ENCODE data around the gene KSR1. TPM values are rescaled to one million over a fixed set of nuclear protein-coding genes. Genes with fewer than 3 reads are reported as not detected.
"Not testable (repeated sequence)": the region's sequence is repeated elsewhere in the genome, so short reads cannot be mapped to it uniquely, and the experiment has no call there.

The KSR1 gene
- total RNA-seq, 2 donors from 2014 or later, result 36.7 to 46.7 TPM

- H3K27ac Mint-ChIP-seq, result peak overlapping the region; percentile 67
- ATAC-seq (no peak), DNase-seq (no peak)
- no peak overlapping the region for H3K4me3 Mint-ChIP-seq
- H3K36me3 Mint-ChIP-seq (ENCODE audit: low read depth), result peaks cover 2% of the 10 kb centered on the region
- H3K4me1 Mint-ChIP-seq, result peaks cover 13% of the 10 kb centered on the region
- H3K9me3 ChIP-seq (ENCODE audit: control insufficient read depth, low read length, poor library complexity, severe bottlenecking), result no peaks in the 10 kb centered on the region
- H3K27me3 Mint-ChIP-seq, result no peaks in the 10 kb centered on the region
Measured at GRCh38 chr17:27625856-27626255, 169.6 kb downstream of the KSR1 start.

- no peaks in the 10 kb centered on the region for H3K9me3 ChIP-seq (ENCODE audit: control insufficient read depth, low read length, poor library complexity, severe bottlenecking)
- DNase-seq (no peak), ATAC-seq (no peak)
- H3K27me3 Mint-ChIP-seq, result no peaks in the 10 kb centered on the region
- H3K4me1 Mint-ChIP-seq, result peaks cover 21% of the 10 kb centered on the region
- H3K36me3 Mint-ChIP-seq (ENCODE audit: low read depth), result no peaks in the 10 kb centered on the region
- no peak overlapping the region for H3K4me3 Mint-ChIP-seq
- no peak overlapping the region for H3K27ac Mint-ChIP-seq
Measured at GRCh38 chr17:27627514-27627913, 171.3 kb downstream of the KSR1 start.

DNA sequence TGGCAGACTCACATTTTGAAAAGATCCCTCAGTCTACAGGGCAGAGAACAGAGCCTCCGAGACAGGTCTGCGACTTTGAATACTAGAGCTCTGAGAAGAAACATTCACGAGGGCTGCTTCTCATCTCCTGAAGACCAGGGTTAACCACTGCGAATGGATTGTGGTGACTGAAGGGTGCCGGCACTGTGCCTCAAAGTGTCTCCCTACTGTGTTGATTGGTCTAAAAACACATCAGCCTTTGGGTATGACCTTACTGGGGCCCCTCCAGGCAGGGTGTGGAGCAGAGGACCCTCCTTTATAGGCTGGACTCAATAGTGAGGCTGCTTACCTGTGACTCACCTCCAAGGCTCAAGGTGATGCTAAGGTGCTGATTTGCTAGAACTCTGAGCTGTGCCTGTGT, 172.1 kb downstream of the KSR1 start:
- Mint-ChIP-seq H3K4me3 (no peak overlapping the region), H3K27me3 (no peaks in the 10 kb centered on the region), H3K4me1 (peaks cover 21% of the 10 kb centered on the region), H3K36me3 (ENCODE audit: low read depth) (no peaks in the 10 kb centered on the region), H3K27ac (no peak overlapping the region)
- H3K9me3 ChIP-seq (ENCODE audit: control insufficient read depth, low read length, poor library complexity, severe bottlenecking), result no peaks in the 10 kb centered on the region
- ATAC-seq (no peak), DNase-seq (no peak)

DNA sequence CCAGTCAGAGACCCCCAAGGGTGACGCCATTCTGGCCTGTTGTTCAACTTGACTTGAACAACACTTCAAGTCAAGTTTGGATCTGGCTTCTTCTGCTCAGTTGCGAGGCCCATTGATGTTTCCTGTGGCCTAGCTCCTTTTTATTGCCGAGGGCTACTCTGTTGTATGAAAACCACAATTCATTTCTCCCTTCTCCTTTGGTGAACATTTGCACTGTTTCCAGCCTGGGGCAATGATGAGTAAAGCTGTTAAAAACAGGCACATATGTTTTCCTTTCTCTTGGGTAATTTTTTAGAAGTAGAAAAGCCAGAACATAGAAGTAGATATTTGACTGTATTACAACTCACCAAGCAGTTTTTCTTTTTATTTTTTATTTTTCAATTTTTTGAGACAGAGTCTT, 173.0 kb downstream of the KSR1 start:
- not testable (repeated sequence) for DNase-seq, H3K27me3 Mint-ChIP-seq
- H3K4me1 Mint-ChIP-seq, result peaks cover 23% of the 10 kb centered on the region

DNA sequence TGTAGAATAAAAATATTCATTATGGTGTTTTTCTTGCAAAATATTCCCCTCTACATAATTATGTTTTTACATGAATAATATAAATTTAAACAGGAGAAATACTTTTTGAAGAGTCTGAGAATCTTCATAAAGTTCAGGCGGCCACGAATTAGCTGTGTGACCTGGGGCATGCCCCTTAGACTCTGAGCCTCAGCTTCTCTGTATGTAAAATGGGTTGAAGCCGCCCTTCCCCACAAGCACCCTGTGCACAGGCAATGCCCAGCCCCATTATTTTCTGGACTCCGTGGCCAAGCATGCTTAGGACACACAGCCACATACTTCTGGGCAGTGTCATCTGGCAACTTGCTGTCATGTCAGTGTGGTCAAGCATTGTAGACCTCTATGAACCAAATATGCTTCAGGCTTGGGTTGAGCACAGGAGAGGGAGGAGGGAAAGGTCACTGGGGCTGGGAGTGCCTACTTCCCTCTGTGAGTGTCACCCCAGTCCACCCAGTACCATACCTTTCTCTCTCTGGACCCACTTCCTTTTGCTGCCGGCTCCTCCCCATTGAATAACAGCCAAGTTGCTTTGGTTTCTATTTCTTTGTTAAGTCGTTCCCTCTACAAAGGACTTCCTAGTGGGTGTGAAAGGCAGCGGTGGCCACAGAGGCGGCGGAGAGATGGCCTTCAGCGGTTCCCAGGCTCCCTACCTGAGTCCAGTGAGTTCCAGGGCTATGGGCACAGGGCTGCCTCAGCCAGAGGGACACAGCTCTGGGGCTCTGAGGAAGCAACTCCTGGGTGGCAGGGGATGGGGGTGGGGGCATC, 174.6 kb downstream of the KSR1 start, which contains the start of gene LGALS9:
Gene LGALS9 (plus strand): TSS at position 582 of the 804 bp plus-strand sequence. CDS start 78 bp downstream, at position 660.
- H3K27ac Mint-ChIP-seq, result peak within 1 kb of the TSS; percentile 98
- DNase-seq (no peak), ATAC-seq (peak; percentile 80)
- H3K36me3 Mint-ChIP-seq (ENCODE audit: low read depth), result no peaks in the 10 kb centered on the region
- peaks cover 35% of the 10 kb centered on the region for H3K4me1 Mint-ChIP-seq
- H3K4me3 Mint-ChIP-seq, result peak within 1 kb of the TSS; percentile 95
- H3K9me3 ChIP-seq (ENCODE audit: control insufficient read depth, low read length, poor library complexity, severe bottlenecking), result no peaks in the 10 kb centered on the region
- no peaks in the 10 kb centered on the region for H3K27me3 Mint-ChIP-seq

More for the DNA sequence above, 173.0 kb downstream of the KSR1 start:
- not testable (repeated sequence) for H3K36me3 Mint-ChIP-seq (ENCODE audit: low read depth); H3K4me3 Mint-ChIP-seq; H3K9me3 ChIP-seq (ENCODE audit: control insufficient read depth, low read length, poor library complexity, severe bottlenecking); ATAC-seq; H3K27ac Mint-ChIP-seq

DNA sequence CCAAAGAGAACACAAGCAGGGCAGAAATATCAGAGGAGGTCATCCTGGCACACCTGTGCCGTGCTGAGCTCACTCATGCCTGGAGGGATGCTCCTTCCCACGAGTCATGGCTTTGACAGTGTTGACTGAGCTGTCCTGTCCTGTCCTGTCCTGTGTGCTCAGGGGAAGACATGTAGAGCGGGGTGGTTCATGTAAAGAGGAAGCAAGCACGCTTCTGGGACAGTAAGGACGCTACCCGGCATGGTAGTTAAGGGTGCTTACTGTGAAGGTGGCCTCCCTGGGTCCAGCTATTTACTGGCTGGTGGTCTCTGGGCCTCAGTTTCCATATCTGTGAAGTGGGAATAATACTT, 175.1 kb downstream of the KSR1 start:
- Mint-ChIP-seq H3K4me3 (peak overlapping the region; percentile 95), H3K4me1 (peaks cover 36% of the 10 kb centered on the region)

DNA sequence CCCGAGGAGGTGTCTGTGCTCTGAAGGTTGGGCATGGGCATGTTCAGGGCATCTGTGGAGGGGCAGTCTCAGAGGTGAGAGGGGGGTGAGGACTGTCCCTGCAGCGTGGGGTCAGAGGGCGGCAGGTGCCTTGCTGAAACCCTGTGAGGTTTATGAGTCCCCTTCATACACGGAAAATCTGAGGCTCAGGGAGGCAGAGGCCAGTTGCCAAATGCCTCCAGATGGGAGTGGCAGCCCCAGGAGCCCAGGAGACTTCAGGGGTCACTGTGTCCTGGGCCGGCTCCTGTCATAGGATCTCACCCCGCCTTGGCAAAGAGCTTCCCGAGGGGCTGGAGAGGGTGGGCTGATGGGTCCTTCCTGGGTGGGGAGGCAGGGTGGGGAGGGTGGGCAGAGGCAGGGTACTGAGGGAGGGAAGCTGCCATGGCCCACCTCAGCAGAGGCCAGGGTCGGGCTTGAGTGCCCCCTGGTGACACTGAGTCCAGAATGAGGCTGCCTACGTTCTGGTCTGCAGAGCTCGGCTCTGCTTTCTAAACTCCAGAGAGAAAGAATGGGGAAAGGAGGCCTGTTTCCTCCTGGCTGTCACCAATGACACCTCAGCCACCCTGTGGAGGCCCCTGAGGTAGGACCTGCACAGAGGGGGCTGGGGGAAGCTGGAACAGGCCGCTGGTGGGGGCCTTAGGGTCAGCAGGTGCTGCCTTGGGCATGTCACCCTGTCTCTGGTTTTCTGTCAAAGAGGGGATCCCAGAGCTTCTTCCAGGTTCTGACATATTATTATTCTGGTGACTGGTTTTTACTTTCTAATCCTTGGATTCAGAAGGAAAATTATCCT, 175.9 kb downstream of the KSR1 start:
- Mint-ChIP-seq H3K4me1 (peaks cover 36% of the 10 kb centered on the region), H3K4me3 (peak overlapping the region; percentile 95), H3K27me3 (no peaks in the 10 kb centered on the region), H3K36me3 (ENCODE audit: low read depth) (no peaks in the 10 kb centered on the region), H3K27ac (peak overlapping the region; percentile 98)
- ATAC-seq (no peak), DNase-seq (no peak)
- no peaks in the 10 kb centered on the region for H3K9me3 ChIP-seq (ENCODE audit: control insufficient read depth, low read length, poor library complexity, severe bottlenecking)

More for the DNA sequence above, 175.1 kb downstream of the KSR1 start:
- DNase-seq (no peak), ATAC-seq (peak; percentile 74)
- no peaks in the 10 kb centered on the region for H3K9me3 ChIP-seq (ENCODE audit: control insufficient read depth, low read length, poor library complexity, severe bottlenecking)
- no peaks in the 10 kb centered on the region for H3K36me3 Mint-ChIP-seq (ENCODE audit: low read depth)
- no peaks in the 10 kb centered on the region for H3K27me3 Mint-ChIP-seq
- H3K27ac Mint-ChIP-seq, result peak overlapping the region; percentile 98

GRCh38 chr17:27632766-27633165, 176.5 kb downstream of the KSR1 start:
- not testable (repeated sequence) for ATAC-seq; DNase-seq; H3K36me3 Mint-ChIP-seq (ENCODE audit: low read depth); H3K9me3 ChIP-seq (ENCODE audit: control insufficient read depth, low read length, poor library complexity, severe bottlenecking); H3K27me3 Mint-ChIP-seq
- Mint-ChIP-seq H3K4me3 (peak overlapping the region; percentile 9), H3K27ac (peak overlapping the region; percentile 98), H3K4me1 (peaks cover 36% of the 10 kb centered on the region)

DNA sequence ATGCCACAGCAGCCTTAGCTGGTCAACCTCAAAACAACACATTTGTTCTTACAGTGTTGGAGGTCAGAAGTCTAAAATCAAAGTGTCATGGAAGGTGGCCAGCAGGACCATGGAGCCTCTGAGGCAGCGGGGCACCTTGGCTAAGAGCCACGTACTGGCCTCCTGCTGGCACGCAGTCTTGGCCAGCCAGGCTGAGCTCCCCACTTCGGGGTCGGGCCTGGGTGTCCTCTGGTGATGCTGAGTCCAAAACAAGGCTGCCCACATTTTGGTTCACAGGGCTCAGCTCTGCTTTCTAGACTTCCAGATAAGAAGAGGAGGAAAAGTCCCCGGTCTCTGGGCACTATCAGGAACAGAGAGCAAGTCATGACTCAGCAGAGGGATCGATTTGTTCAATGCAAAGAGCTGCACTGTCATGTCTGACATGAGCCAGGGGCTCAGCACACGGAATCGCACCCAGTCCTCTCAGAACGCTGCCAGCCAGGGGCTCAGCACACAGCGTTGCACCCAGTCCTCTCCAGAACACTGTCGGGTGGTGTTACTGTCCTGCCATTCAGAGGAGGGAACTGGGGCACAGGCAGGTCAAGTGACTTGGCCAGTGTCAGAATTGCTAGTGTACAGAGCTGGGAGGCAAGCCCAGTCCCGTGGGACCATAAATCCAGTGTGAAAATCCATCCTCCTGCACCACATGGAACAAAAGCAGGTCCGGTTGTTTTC, 177.2 kb downstream of the KSR1 start:
- Mint-ChIP-seq H3K4me3 (no peak overlapping the region), H3K27me3 (no peaks in the 10 kb centered on the region), H3K4me1 (peaks cover 36% of the 10 kb centered on the region), H3K27ac (peak overlapping the region; percentile 98), H3K36me3 (ENCODE audit: low read depth) (no peaks in the 10 kb centered on the region)
- ATAC-seq (no peak), DNase-seq (no peak)
- H3K9me3 ChIP-seq (ENCODE audit: control insufficient read depth, low read length, poor library complexity, severe bottlenecking), result no peaks in the 10 kb centered on the region

DNA sequence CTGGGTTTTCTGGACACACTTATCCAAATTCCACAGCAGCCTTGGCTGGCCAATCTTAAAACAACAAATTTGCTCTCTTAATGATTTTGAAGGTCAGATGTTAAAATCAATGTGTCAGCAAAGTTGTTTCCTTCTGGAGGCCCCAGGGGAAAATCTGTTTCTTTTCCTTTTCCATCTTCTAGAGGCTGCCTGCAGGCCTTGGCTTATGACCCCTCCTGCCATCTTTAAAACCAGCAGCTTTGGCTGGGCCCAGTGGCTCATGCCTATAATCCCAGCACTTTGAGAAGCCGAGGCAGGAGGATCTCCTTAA, 177.7 kb downstream of the KSR1 start:
- DNase-seq, result no peak
- Mint-ChIP-seq H3K36me3 (ENCODE audit: low read depth) (no peaks in the 10 kb centered on the region), H3K4me3 (no peak overlapping the region), H3K4me1 (peaks cover 36% of the 10 kb centered on the region), H3K27ac (no peak overlapping the region), H3K27me3 (no peaks in the 10 kb centered on the region)
- no peak for ATAC-seq
- H3K9me3 ChIP-seq (ENCODE audit: control insufficient read depth, low read length, poor library complexity, severe bottlenecking), result no peaks in the 10 kb centered on the region

DNA sequence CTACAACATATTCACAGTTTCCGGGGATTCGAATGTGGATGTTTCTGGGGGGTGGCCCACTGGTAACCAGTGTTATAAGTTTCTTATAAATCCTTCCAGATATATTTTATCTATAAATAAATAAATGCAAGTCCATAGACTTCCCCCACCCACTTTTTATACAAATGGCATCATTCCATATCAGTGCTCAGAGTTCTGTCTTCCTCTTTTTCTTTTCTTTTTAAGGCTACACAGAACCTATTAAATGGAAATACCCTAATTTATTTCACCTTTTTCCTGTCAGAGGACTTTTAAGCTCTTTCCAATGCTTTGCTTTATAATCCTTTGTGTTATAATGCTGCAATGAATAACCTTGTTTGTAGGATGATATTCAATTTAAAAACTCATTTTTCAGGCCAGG, 178.5 kb downstream of the KSR1 start:
- H3K4me1 Mint-ChIP-seq, result peaks cover 33% of the 10 kb centered on the region
- peak overlapping the region; percentile 77 for H3K27ac Mint-ChIP-seq
- H3K36me3 Mint-ChIP-seq (ENCODE audit: low read depth), result no peaks in the 10 kb centered on the region
- no peak overlapping the region for H3K4me3 Mint-ChIP-seq
- no peaks in the 10 kb centered on the region for H3K9me3 ChIP-seq (ENCODE audit: control insufficient read depth, low read length, poor library complexity, severe bottlenecking)
- no peaks in the 10 kb centered on the region for H3K27me3 Mint-ChIP-seq
- ATAC-seq (no peak), DNase-seq (no peak)

DNA sequence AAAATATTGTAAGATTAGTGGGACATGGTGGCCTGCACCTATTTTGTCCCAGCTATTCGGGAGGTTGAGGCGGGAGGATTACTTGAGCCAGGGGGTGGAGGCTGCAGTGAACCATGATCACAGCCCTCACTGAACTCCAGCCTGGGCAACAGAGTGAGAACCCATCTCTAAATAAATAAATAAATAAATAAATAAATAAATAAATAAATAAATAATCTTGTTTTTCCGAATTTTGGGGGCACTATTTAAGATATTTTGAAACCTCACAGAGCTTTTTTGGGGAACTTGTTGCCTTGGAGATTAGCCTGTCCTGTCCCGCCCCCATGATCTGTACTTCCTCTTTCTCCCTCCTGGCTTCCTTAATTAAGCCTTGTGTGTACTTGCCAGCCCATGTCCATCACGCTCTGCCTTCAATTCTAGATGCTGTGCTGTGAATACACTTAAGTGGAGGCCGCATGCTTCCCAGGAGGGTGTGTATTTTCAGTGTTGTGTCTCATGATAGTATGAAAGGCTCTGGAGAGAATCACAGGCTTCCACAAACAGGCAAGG, 179.1 kb downstream of the KSR1 start:
- no peak for DNase-seq
- H3K4me1 Mint-ChIP-seq, result peaks cover 29% of the 10 kb centered on the region
- no peaks in the 10 kb centered on the region for H3K27me3 Mint-ChIP-seq
- no peaks in the 10 kb centered on the region for H3K9me3 ChIP-seq (ENCODE audit: control insufficient read depth, low read length, poor library complexity, severe bottlenecking)
- ATAC-seq, result peak; percentile 31
- no peaks in the 10 kb centered on the region for H3K36me3 Mint-ChIP-seq (ENCODE audit: low read depth)
- peak overlapping the region; percentile 77 for H3K27ac Mint-ChIP-seq
- peak overlapping the region; percentile 19 for H3K4me3 Mint-ChIP-seq

DNA sequence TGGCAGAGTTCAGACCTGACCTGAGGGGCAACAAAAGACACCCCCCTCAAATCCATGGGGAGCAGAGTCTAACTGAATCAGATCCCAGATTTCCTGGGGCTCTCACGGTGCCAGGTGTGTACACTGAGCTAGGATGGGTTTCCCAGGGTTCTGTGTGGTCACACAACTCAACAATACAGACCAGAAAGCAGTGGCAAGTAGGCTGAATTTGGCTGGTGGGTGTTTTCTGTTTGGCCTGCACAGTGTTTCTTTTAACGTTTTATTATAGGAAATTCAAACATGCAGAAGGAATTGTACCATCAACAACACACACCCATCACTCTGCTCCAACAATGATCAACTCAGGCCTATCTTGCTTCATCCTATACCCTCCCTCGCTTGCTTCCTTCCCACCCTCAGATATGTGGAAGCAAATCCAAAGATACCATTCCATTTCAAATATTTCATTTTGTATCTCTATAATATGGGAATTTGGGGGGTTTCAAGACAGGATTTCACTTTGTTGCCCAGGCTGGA, 179.8 kb downstream of the KSR1 start:
- not testable (repeated sequence) for H3K36me3 Mint-ChIP-seq (ENCODE audit: low read depth); H3K9me3 ChIP-seq (ENCODE audit: control insufficient read depth, low read length, poor library complexity, severe bottlenecking); ATAC-seq; DNase-seq; H3K4me3 Mint-ChIP-seq; H3K27me3 Mint-ChIP-seq
- peaks cover 24% of the 10 kb centered on the region for H3K4me1 Mint-ChIP-seq
- peak overlapping the region; percentile 77 for H3K27ac Mint-ChIP-seq
